H9 (cell line): Measurements from ENCODE around the gene RPL37A. TPM values are rescaled to one million over a fixed set of nuclear protein-coding genes. Genes with fewer than 3 reads are reported as not detected.
A peak's percentile ranks its signal among the peaks of the same experiment; 100 is the strongest.

Experiments used
- DNase-seq: peaks from one replicate; pipeline ENCODE4 v3.0.0-alpha.2; 2017
- H2AFZ ChIP-seq: one replicate; pipeline ENCODE4 v1.6.1; 2013; ENCODE audit warnings: mild to moderate bottlenecking, low read length, control low read depth, moderate library complexity
- H2AK5ac ChIP-seq: 2 replicates; pipeline ENCODE4 v1.6.1; 2013; ENCODE audit warnings: low read length, control low read depth, mixed read lengths; ENCODE audit not compliant: insufficient read length
- H2BK120ac ChIP-seq: one replicate; pipeline ENCODE4 v1.6.1; 2013; ENCODE audit warnings: low read depth, mild to moderate bottlenecking, low read length, control low read depth, inconsistent platforms; ENCODE audit not compliant: poor library complexity, severe bottlenecking
- H2BK12ac ChIP-seq: 2 replicates; pipeline ENCODE4 v1.6.1; 2013; ENCODE audit warnings: low read length, control low read depth, mixed read lengths, low read depth; ENCODE audit not compliant: insufficient read length
- H2BK15ac ChIP-seq: 2 replicates; pipeline ENCODE4 v1.6.1; 2013; ENCODE audit warnings: low read depth, low read length, control low read depth
- H2BK20ac ChIP-seq: one replicate; pipeline ENCODE4 v1.6.1; 2013; ENCODE audit warnings: low read depth, mild to moderate bottlenecking, low read length, control low read depth, inconsistent platforms; ENCODE audit not compliant: poor library complexity, severe bottlenecking
- H2BK5ac ChIP-seq: 2 replicates; pipeline ENCODE4 v1.6.1; 2013; ENCODE audit warnings: low read length, control low read depth, mixed read lengths; ENCODE audit not compliant: insufficient read length
- H3K14ac ChIP-seq: 2 replicates; pipeline ENCODE4 v1.6.1; 2013; ENCODE audit warnings: low read length, control low read depth; ENCODE audit not compliant: insufficient read depth
- H3K18ac ChIP-seq: 2 replicates; pipeline ENCODE4 v1.6.1; 2013; ENCODE audit warnings: low read depth, mild to moderate bottlenecking, mixed read lengths, low read length, control low read depth; ENCODE audit not compliant: insufficient read length
- H3K23ac ChIP-seq: 2 replicates; pipeline ENCODE4 v1.6.1; 2013; ENCODE audit warnings: low read length, control low read depth, mixed read lengths, low read depth; ENCODE audit not compliant: insufficient read length
- H3K23me2 ChIP-seq: 2 replicates; pipeline ENCODE4 v1.6.1; 2013; ENCODE audit warnings: low read depth, mild to moderate bottlenecking, mixed read lengths, low read length, control low read depth; ENCODE audit not compliant: insufficient read length, poor library complexity, severe bottlenecking
- H3K27ac ChIP-seq: 2 replicates; pipeline ENCODE4 v1.5.1; 2013; ENCODE audit warnings: low read length, control low read depth, mixed read lengths, low read depth; ENCODE audit not compliant: insufficient read length
- H3K27me3 ChIP-seq: 2 replicates; pipeline ENCODE4 v1.6.1; 2013; ENCODE audit warnings: low read length, control low read depth, inconsistent platforms; ENCODE audit not compliant: insufficient read depth
- H3K4ac ChIP-seq: 2 replicates; pipeline ENCODE4 v1.6.1; 2013; ENCODE audit warnings: low read depth, mild to moderate bottlenecking, control low read depth, inconsistent platforms, low read length, moderate library complexity
- H3K4me1 ChIP-seq: 2 replicates; pipeline ENCODE4 v1.6.1; 2013; ENCODE audit warnings: low read length, control low read depth, inconsistent platforms; ENCODE audit not compliant: insufficient read depth
- H3K4me2 ChIP-seq: 2 replicates; pipeline ENCODE4 v1.6.1; 2013; ENCODE audit warnings: low read length, control low read depth, mixed read lengths; ENCODE audit not compliant: insufficient read length, insufficient read depth
- H3K56ac ChIP-seq: 2 replicates; pipeline ENCODE4 v1.6.1; 2013; ENCODE audit warnings: low read depth, mild to moderate bottlenecking, mixed read lengths, low read length, control low read depth; ENCODE audit not compliant: insufficient read length
- H3K79me1 ChIP-seq: 2 replicates; pipeline ENCODE4 v1.6.1; 2013; ENCODE audit warnings: low read depth, mild to moderate bottlenecking, moderate library complexity, low read length, control low read depth, inconsistent platforms; ENCODE audit not compliant: insufficient read depth, poor library complexity, severe bottlenecking
- H3K79me2 ChIP-seq: 2 replicates; pipeline ENCODE4 v1.6.1; 2013; ENCODE audit warnings: low read length, control low read depth, inconsistent platforms; ENCODE audit not compliant: insufficient read depth
- H3K9ac ChIP-seq: 2 replicates; pipeline ENCODE4 v1.6.1; 2013; ENCODE audit warnings: low read length, control low read depth, mixed read lengths; ENCODE audit not compliant: insufficient read length; ENCODE audit errors: extremely low read depth
- H3K9me3 ChIP-seq: one replicate; pipeline ENCODE4 v1.6.1; 2013; ENCODE audit warnings: low read depth, low read length, inconsistent platforms; ENCODE audit not compliant: control insufficient read depth
- H3T11ph ChIP-seq: one replicate; pipeline ENCODE4 v1.6.1; 2013; ENCODE audit warnings: mild to moderate bottlenecking, low read length, control low read depth, inconsistent platforms
- H4K20me1 ChIP-seq: one replicate; pipeline ENCODE4 v1.6.1; 2013; ENCODE audit not compliant: control insufficient read depth, insufficient read length, insufficient read depth
- H4K5ac ChIP-seq: 2 replicates; pipeline ENCODE4 v1.6.1; 2013; ENCODE audit warnings: low read depth, mild to moderate bottlenecking, mixed read lengths, low read length, control low read depth; ENCODE audit not compliant: insufficient read length
- H4K8ac ChIP-seq: replicated peaks from 2 replicates; pipeline ENCODE4 v1.6.1; 2013; ENCODE audit warnings: low read length, control low read depth, mixed read lengths, low read depth; ENCODE audit not compliant: insufficient read length
- H4K91ac ChIP-seq: 2 replicates; pipeline ENCODE4 v1.6.1; 2013; ENCODE audit warnings: low read depth, mild to moderate bottlenecking, moderate library complexity, mixed read lengths, low read length, control low read depth; ENCODE audit not compliant: insufficient read length
- H3K27ac Mint-ChIP-seq, 3 experiments: 2 replicates in 2 of 3; 3 replicates in 1 of 3; pipeline ENCODE4 v1.8.0; 2020 to 2021; ENCODE audit warnings: mixed read lengths in 3 of 3, mild to moderate bottlenecking in 1 of 3, moderate library complexity in 1 of 3
- H3K27me3 Mint-ChIP-seq: 2 replicates; pipeline ENCODE4 v1.8.0; 2021; ENCODE audit warnings: low read depth, mild to moderate bottlenecking, moderate library complexity, mixed read lengths
- H3K36me3 Mint-ChIP-seq, 3 experiments: 2 replicates in 2 of 3; 3 replicates in 1 of 3; pipeline ENCODE4 v1.8.0; 2020 to 2021; ENCODE audit warnings: low read depth in 3 of 3, mixed read lengths in 3 of 3; ENCODE audit not compliant: insufficient read depth in 1 of 3
- H3K4me1 Mint-ChIP-seq, 2 experiments: 2 replicates each; pipeline ENCODE4 v1.8.0; 2020; ENCODE audit warnings: mixed read lengths in 2 of 2
- H3K4me3 Mint-ChIP-seq, 2 experiments: 2 replicates in 1 of 2; 3 replicates in 1 of 2; pipeline ENCODE4 v1.8.0; 2020 to 2021; ENCODE audit warnings: mild to moderate bottlenecking in 2 of 2, mixed read lengths in 2 of 2, moderate library complexity in 1 of 2
- H3K9me3 Mint-ChIP-seq, 2 experiments: 2 replicates in 1 of 2; 3 replicates in 1 of 2; pipeline ENCODE4 v1.8.0; 2020; ENCODE audit warnings: mild to moderate bottlenecking in 2 of 2, mixed read lengths in 2 of 2, moderate library complexity in 1 of 2
- CTCF ChIP-seq: fragments of 200-600 bp; sonication (generic); conservative IDR thresholded peaks from 3 replicates; pipeline ENCODE4 v1.8.0; 2021; ENCODE audit warnings: antibody characterized with exemption, mild to moderate bottlenecking
- WGBS: extraction: QIAGEN DNeasy Blood & Tissue Kit; methylation state at CpG from one replicate; pipeline ENCODE4 v1.1.7; 2013; ENCODE audit warnings: missing lambda C conversion rate, low lambda C conversion rate, mixed read lengths; ENCODE audit not compliant: insufficient read length; ENCODE audit errors: extremely low coverage; 5-methylcytosine and 5-hydroxymethylcytosine counted together
- total RNA-seq: library from RNA; stranded (reverse); gene quantifications from 2 replicates; pipeline ENCODE4 v1.2.1, GENCODE V29; 2021

Gene RPL37A
- total RNA-seq, 1 experiment from 2014 or later: 3,769 TPM

- no peak overlapping the region for H3K4me2 ChIP-seq
- H2BK12ac ChIP-seq: no peak overlapping the region
- H3K23ac ChIP-seq: no peak overlapping the region
- H3K56ac ChIP-seq: no peak overlapping the region
- no peak overlapping the region for H2AFZ ChIP-seq
- H3K4me1 ChIP-seq: no peaks in the 10 kb centered on the region
- H3K9ac ChIP-seq: no peak overlapping the region
- no peak overlapping the region for H3K27ac ChIP-seq
- H3K18ac ChIP-seq: no peak overlapping the region
- no peaks in the 10 kb centered on the region for H3K27me3 ChIP-seq
- H4K5ac ChIP-seq: no peak overlapping the region
- H3K14ac ChIP-seq: no peak overlapping the region
- H4K8ac ChIP-seq: no peak overlapping the region
- no peak overlapping the region for H3K4ac ChIP-seq
- H2AK5ac ChIP-seq: no peak overlapping the region
- no CpG with 5 or more reads among the region's 3 CpGs for WGBS
- H3K36me3 Mint-ChIP-seq: peaks cover 10 to 19% (median 13%) of the 10 kb centered on the region in 3 experiments
- H2BK120ac ChIP-seq: no peak overlapping the region
- H3K79me1 ChIP-seq: no peaks in the 10 kb centered on the region
- no peak overlapping the region for H2BK20ac ChIP-seq
- H3K9me3 Mint-ChIP-seq: peaks cover 0 to 7% of the 10 kb centered on the region in 2 experiments; a peak in 2 of 5 replicates
- no peaks in the 10 kb centered on the region for H3K9me3 ChIP-seq
- H2BK5ac ChIP-seq: no peak overlapping the region
- DNase-seq: no peak
- no peaks in the 10 kb centered on the region for H3K79me2 ChIP-seq
- peak; percentile 86 for TF ChIP-seq CTCF
- no peaks in the 10 kb centered on the region for H3K23me2 ChIP-seq
- H3T11ph ChIP-seq: no peak overlapping the region
- peaks cover 3% of the 10 kb centered on the region for H4K20me1 ChIP-seq
- no peaks in the 10 kb centered on the region for H3K27me3 Mint-ChIP-seq
- H3K4me3 Mint-ChIP-seq: no peak overlapping the region
- H3K4me1 Mint-ChIP-seq: peaks cover 8 to 10% of the 10 kb centered on the region in 2 experiments
- no peak overlapping the region for H4K91ac ChIP-seq
- no peak overlapping the region; a peak in 1 of 7 replicates for H3K27ac Mint-ChIP-seq
- H2BK15ac ChIP-seq: no peak overlapping the region
Observed at GRCh38 chr2:216519154-216519762, 20.6 kb downstream of the RPL37A start.
